ENCODE results near the gene TKFC.

Gene TKFC

DNA sequence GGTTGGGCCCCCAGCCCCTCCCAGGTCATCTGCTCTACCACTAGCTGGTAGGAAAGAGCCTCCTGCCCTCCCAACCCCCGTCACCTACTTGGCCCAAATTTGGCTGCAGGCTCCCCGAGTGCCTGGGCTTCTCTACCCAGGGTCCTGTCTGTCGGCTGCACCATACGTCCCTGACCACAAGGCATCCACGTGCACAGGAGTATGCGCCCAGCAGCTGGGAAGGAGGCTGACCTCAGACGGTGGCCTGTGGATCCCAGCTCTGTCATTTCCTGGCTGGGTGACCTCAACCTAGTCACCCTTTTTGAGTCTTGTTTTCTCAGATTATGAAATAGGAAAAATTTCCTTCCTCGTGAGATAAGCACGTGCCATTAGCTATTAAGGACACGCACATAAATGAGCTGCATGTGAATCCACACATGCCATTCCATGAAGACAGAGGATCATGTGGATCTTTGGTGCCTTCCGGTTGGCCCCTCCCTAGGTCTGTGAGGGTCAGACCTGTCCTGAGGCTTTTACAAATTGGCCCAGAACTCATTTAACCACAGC is 15.0 kb downstream of the TKFC start:
- no peak overlapping the region for H2AFZ ChIP-seq (ENCODE audit: low read length)
- no peak overlapping the region for H2AK5ac ChIP-seq (ENCODE audit: low read depth, low read length)
- H3K18ac ChIP-seq (ENCODE audit: low read length): no peak overlapping the region
- H3K27ac ChIP-seq (replicated peaks; ENCODE audit: low read length): no peak overlapping the region
- H4K91ac ChIP-seq (ENCODE audit: low read depth, low read length, poor library complexity): no peak overlapping the region
- no peak overlapping the region for H3K14ac ChIP-seq (ENCODE audit: low read length)
- H2BK15ac ChIP-seq (ENCODE audit: low read length): no peak overlapping the region
- H3K36me3 ChIP-seq (replicated peaks in 1 of 2; ENCODE audit: control insufficient read depth in 2 of 2, insufficient read depth in 2 of 2, low read length in 2 of 2): peaks cover 20 to 83% of the 10 kb centered on the region in 2 donors
- peaks cover 0 to 1% of the 10 kb centered on the region in 2 donors for H3K9me3 ChIP-seq (replicated peaks in 1 of 2; ENCODE audit: control insufficient read depth in 2 of 2, insufficient read depth in 1 of 2, low read depth in 1 of 2, low read length in 2 of 2)
- H3K79me1 ChIP-seq (ENCODE audit: low read depth, low read length): no peaks in the 10 kb centered on the region
- H3K27me3 ChIP-seq (ENCODE audit: control insufficient read depth in 3 of 3, insufficient read depth in 3 of 3, low read depth in 1 of 3, low read length in 3 of 3): no peaks in the 10 kb centered on the region
- no peaks in the 10 kb centered on the region for H3K4me1 ChIP-seq (ENCODE audit: control insufficient read depth in 2 of 2, insufficient read depth in 1 of 2, low read depth in 1 of 2, low read length in 2 of 2)
- no peak overlapping the region for H4K8ac ChIP-seq (ENCODE audit: low read depth, low read length)
- no CpG with 5 or more reads among the region's 11 CpGs for WGBS, 2 donors (ENCODE audit: extremely low coverage in 2 of 2, insufficient read length in 2 of 2, insufficient replicate concordance in 1 of 2)
- no peak overlapping the region for H3K4me3 ChIP-seq (ENCODE audit: low read length in 2 of 2)
- no peak overlapping the region for H2BK5ac ChIP-seq (ENCODE audit: low read length)
- H3K23ac ChIP-seq (ENCODE audit: low read depth, low read length, poor library complexity): peak overlapping the region; percentile 20
- H2BK120ac ChIP-seq (ENCODE audit: low read depth, low read length): no peak overlapping the region
- no peak overlapping the region for H3K4me2 ChIP-seq (ENCODE audit: insufficient read depth, low read length, poor library complexity, severe bottlenecking)
- no peak overlapping the region for H3K9ac ChIP-seq (ENCODE audit: low read depth, low read length, poor library complexity)
- no peak overlapping the region for H2BK12ac ChIP-seq (ENCODE audit: low read length)
- H3K4ac ChIP-seq (ENCODE audit: low read length): no peak overlapping the region
- no peak for DNase-seq (ENCODE audit: low spot score)

DNA sequence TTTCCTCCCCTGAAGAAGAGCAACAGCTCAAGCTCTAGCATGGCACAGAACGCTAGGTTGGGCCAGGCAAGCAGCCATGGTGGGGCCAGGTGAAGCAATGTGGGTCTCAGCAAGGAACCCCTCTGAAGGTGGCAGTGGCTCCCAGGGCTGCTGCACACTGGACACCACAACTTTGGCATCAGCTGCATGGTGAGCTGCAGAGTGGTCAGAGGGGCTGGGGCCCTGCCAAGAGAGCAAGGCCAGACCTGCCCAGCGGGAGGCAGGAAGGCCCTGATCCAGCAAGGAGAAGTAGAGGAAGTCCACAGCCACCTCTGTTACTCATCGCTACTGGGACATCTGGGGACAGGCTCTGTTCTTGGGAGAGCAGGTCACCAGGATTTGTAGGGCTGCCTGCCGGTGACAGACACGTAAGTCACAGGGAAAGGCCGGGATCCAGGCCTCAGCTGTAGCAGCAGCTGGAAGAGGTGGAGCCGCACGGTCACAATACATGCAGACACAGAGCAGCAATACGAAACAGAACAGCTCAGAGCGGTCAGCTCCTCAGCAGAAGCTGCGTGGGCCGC is 16.2 kb downstream of the TKFC start:
- H3K4me1 ChIP-seq (ENCODE audit: control insufficient read depth in 2 of 2, insufficient read depth in 1 of 2, low read depth in 1 of 2, low read length in 2 of 2): no peaks in the 10 kb centered on the region
- WGBS, 2 donors (ENCODE audit: extremely low coverage in 2 of 2, insufficient read length in 2 of 2, insufficient replicate concordance in 1 of 2): no CpG with 5 or more reads among the region's 12 CpGs
- H3K79me1 ChIP-seq (ENCODE audit: low read depth, low read length): no peaks in the 10 kb centered on the region
- H3K18ac ChIP-seq (ENCODE audit: low read length): no peak overlapping the region
- H3K9ac ChIP-seq (ENCODE audit: low read depth, low read length, poor library complexity): peak overlapping the region; percentile 72
- H3K9me3 ChIP-seq (replicated peaks in 1 of 2; ENCODE audit: control insufficient read depth in 2 of 2, insufficient read depth in 1 of 2, low read depth in 1 of 2, low read length in 2 of 2): peaks cover 0 to 3% of the 10 kb centered on the region in 2 donors
- DNase-seq (ENCODE audit: low spot score): no peak
- no peak overlapping the region for H4K91ac ChIP-seq (ENCODE audit: low read depth, low read length, poor library complexity)
- no peak overlapping the region for H3K4ac ChIP-seq (ENCODE audit: low read length)
- H3K27me3 ChIP-seq (ENCODE audit: control insufficient read depth in 3 of 3, insufficient read depth in 3 of 3, low read depth in 1 of 3, low read length in 3 of 3): no peaks in the 10 kb centered on the region
- peak overlapping the region; percentile 63 for H2BK12ac ChIP-seq (ENCODE audit: low read length)
- H3K4me2 ChIP-seq (ENCODE audit: insufficient read depth, low read length, poor library complexity, severe bottlenecking): no peak overlapping the region
- H3K23ac ChIP-seq (ENCODE audit: low read depth, low read length, poor library complexity): no peak overlapping the region
- no peak overlapping the region for H4K8ac ChIP-seq (ENCODE audit: low read depth, low read length)
- H2AK5ac ChIP-seq (ENCODE audit: low read depth, low read length): no peak overlapping the region
- no peak overlapping the region for H2BK120ac ChIP-seq (ENCODE audit: low read depth, low read length)
- no peak overlapping the region for H2BK15ac ChIP-seq (ENCODE audit: low read length)
- H2BK5ac ChIP-seq (ENCODE audit: low read length): no peak overlapping the region
- no peak overlapping the region for H3K14ac ChIP-seq (ENCODE audit: low read length)
- H3K27ac ChIP-seq (replicated peaks; ENCODE audit: low read length): no peak overlapping the region
- no peak overlapping the region for H2AFZ ChIP-seq (ENCODE audit: low read length)
- H3K4me3 ChIP-seq (ENCODE audit: low read length in 2 of 2): no peak overlapping the region
- peaks cover 19 to 79% of the 10 kb centered on the region in 2 donors for H3K36me3 ChIP-seq (replicated peaks in 1 of 2; ENCODE audit: control insufficient read depth in 2 of 2, insufficient read depth in 2 of 2, low read length in 2 of 2)

DNA sequence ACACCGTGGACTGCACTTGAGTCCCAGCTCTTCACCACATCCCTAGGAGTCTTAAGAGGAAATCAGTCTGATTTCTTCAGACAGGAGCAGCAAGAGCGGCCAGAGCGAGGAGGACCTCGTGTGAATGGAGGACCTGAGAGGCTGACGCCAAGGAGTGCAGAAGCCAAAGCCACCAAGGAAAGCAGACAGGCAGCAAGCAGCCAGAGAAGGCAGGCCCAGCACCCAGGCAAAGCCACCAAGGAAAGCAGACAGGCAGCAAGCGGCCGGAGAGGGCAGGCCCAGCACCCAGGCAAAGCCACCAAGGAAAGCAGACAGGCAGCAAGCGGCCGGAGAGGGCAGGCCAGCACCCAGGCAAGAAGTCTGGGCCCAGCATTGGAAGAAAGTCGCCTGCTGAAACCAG is 16.9 kb downstream of the TKFC start:
- Histone ChIP-seq H3K36me3 (replicated peaks in 1 of 2; ENCODE audit: control insufficient read depth in 2 of 2, insufficient read depth in 2 of 2, low read length in 2 of 2) (peaks cover 19 to 73% of the 10 kb centered on the region in 2 donors), H3K4me1 (ENCODE audit: control insufficient read depth in 2 of 2, insufficient read depth in 1 of 2, low read depth in 1 of 2, low read length in 2 of 2) (no peaks in the 10 kb centered on the region), H2BK12ac (ENCODE audit: low read length) (no peak overlapping the region), H3K18ac (ENCODE audit: low read length) (no peak overlapping the region), H2BK120ac (ENCODE audit: low read depth, low read length) (no peak overlapping the region), H3K27me3 (ENCODE audit: control insufficient read depth in 3 of 3, insufficient read depth in 3 of 3, low read depth in 1 of 3, low read length in 3 of 3) (no peaks in the 10 kb centered on the region), H3K4ac (ENCODE audit: low read length) (no peak overlapping the region), H4K8ac (ENCODE audit: low read depth, low read length) (no peak overlapping the region), H3K9ac (ENCODE audit: low read depth, low read length, poor library complexity) (peak overlapping the region; percentile 72), H3K4me3 (ENCODE audit: low read length in 2 of 2) (no peak overlapping the region), H3K79me1 (ENCODE audit: low read depth, low read length) (no peaks in the 10 kb centered on the region), H2BK5ac (ENCODE audit: low read length) (no peak overlapping the region), H3K27ac (replicated peaks; ENCODE audit: low read length) (no peak overlapping the region), H3K9me3 (replicated peaks in 1 of 2; ENCODE audit: control insufficient read depth in 2 of 2, insufficient read depth in 1 of 2, low read depth in 1 of 2, low read length in 2 of 2) (peaks cover 0 to 3% of the 10 kb centered on the region in 2 donors), H2BK15ac (ENCODE audit: low read length) (no peak overlapping the region), H3K14ac (ENCODE audit: low read length) (no peak overlapping the region), H3K23ac (ENCODE audit: low read depth, low read length, poor library complexity) (no peak overlapping the region), H3K4me2 (ENCODE audit: insufficient read depth, low read length, poor library complexity, severe bottlenecking) (no peak overlapping the region), H2AK5ac (ENCODE audit: low read depth, low read length) (no peak overlapping the region), H2AFZ (ENCODE audit: low read length) (no peak overlapping the region), H4K91ac (ENCODE audit: low read depth, low read length, poor library complexity) (no peak overlapping the region)
- DNase-seq (ENCODE audit: low spot score): no peak
- no CpG with 5 or more reads among the region's 10 CpGs for WGBS, 2 donors (ENCODE audit: extremely low coverage in 2 of 2, insufficient read length in 2 of 2, insufficient replicate concordance in 1 of 2)

DNA sequence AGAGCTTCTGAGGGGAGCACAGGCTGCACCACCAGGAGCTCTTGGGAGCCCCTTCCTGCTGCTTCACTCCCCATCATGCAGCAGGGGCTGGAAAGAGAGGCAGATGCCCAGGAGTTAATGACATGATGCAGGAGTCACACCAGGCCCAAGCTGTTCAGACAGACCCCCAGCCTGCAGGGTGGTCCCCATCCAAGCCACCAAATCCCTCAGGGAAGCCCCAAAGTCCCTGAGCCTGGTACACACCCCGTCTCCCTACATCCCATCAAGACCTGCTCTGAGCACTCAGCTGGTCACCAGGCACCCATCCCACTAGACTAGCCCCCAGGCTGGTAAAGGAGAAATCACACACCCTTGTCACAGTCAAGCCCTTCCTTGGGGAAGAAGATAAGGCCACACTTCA is 17.3 kb downstream of the TKFC start:
- no peaks in the 10 kb centered on the region for H3K79me1 ChIP-seq (ENCODE audit: low read depth, low read length)
- no peak overlapping the region for H2BK5ac ChIP-seq (ENCODE audit: low read length)
- H3K14ac ChIP-seq (ENCODE audit: low read length): no peak overlapping the region
- H3K9ac ChIP-seq (ENCODE audit: low read depth, low read length, poor library complexity): no peak overlapping the region
- H3K9me3 ChIP-seq (replicated peaks in 1 of 2; ENCODE audit: control insufficient read depth in 2 of 2, insufficient read depth in 1 of 2, low read depth in 1 of 2, low read length in 2 of 2): peaks cover 0 to 3% of the 10 kb centered on the region in 2 donors
- no peak overlapping the region for H2BK120ac ChIP-seq (ENCODE audit: low read depth, low read length)
- H4K91ac ChIP-seq (ENCODE audit: low read depth, low read length, poor library complexity): no peak overlapping the region
- no peak overlapping the region for H3K23ac ChIP-seq (ENCODE audit: low read depth, low read length, poor library complexity)
- H3K27ac ChIP-seq (replicated peaks; ENCODE audit: low read length): no peak overlapping the region
- H3K18ac ChIP-seq (ENCODE audit: low read length): no peak overlapping the region
- DNase-seq (ENCODE audit: low spot score): no peak
- H2BK15ac ChIP-seq (ENCODE audit: low read length): no peak overlapping the region
- no peaks in the 10 kb centered on the region for H3K4me1 ChIP-seq (ENCODE audit: control insufficient read depth in 2 of 2, insufficient read depth in 1 of 2, low read depth in 1 of 2, low read length in 2 of 2)
- H2AK5ac ChIP-seq (ENCODE audit: low read depth, low read length): no peak overlapping the region
- no peak overlapping the region for H4K8ac ChIP-seq (ENCODE audit: low read depth, low read length)
- no CpG with 5 or more reads among the region's 1 CpG for WGBS, 2 donors (ENCODE audit: extremely low coverage in 2 of 2, insufficient read length in 2 of 2, insufficient replicate concordance in 1 of 2)
- no peak overlapping the region for H3K4me3 ChIP-seq (ENCODE audit: low read length in 2 of 2)
- no peak overlapping the region for H2BK12ac ChIP-seq (ENCODE audit: low read length)
- no peak overlapping the region for H2AFZ ChIP-seq (ENCODE audit: low read length)
- peaks cover 19 to 69% of the 10 kb centered on the region in 2 donors for H3K36me3 ChIP-seq (replicated peaks in 1 of 2; ENCODE audit: control insufficient read depth in 2 of 2, insufficient read depth in 2 of 2, low read length in 2 of 2)
- no peak overlapping the region for H3K4ac ChIP-seq (ENCODE audit: low read length)
- no peak overlapping the region for H3K4me2 ChIP-seq (ENCODE audit: insufficient read depth, low read length, poor library complexity, severe bottlenecking)
- no peaks in the 10 kb centered on the region for H3K27me3 ChIP-seq (ENCODE audit: control insufficient read depth in 3 of 3, insufficient read depth in 3 of 3, low read depth in 1 of 3, low read length in 3 of 3)

Data from neuronal stem cell (in vitro differentiated cells).